IPS DF 6.9 (cell line): Measurements from ENCODE around the gene SACM1L.

Experiments used
- DNase-seq: peaks from one replicate; pipeline ENCODE4 v3.0.0-alpha.2; 2013; ENCODE audit warnings: low read depth, low spot score
- H3K27ac ChIP-seq: one replicate; pipeline ENCODE4 v1.5.1; 2013; ENCODE audit warnings: low read length, control low read depth
- H3K27me3 ChIP-seq: 2 replicates; pipeline ENCODE4 v1.6.1; 2013; ENCODE audit warnings: mild to moderate bottlenecking, low read length; ENCODE audit not compliant: control insufficient read depth, insufficient read depth
- H3K36me3 ChIP-seq: 2 replicates; pipeline ENCODE4 v1.6.1; 2013; ENCODE audit warnings: low read length; ENCODE audit not compliant: control insufficient read depth, insufficient read depth
- H3K4me1 ChIP-seq: 2 replicates; pipeline ENCODE4 v1.6.1; 2013; ENCODE audit warnings: low read length; ENCODE audit not compliant: control insufficient read depth, insufficient read depth
- H3K4me3 ChIP-seq: 2 replicates; pipeline ENCODE4 v1.5.1; 2013; ENCODE audit warnings: mild to moderate bottlenecking, low read length
- H3K9me3 ChIP-seq: 2 replicates; pipeline ENCODE4 v1.6.1; 2013; ENCODE audit warnings: low read length, inconsistent platforms; ENCODE audit not compliant: control insufficient read depth, insufficient read depth
- WGBS: extraction: QIAGEN DNeasy Blood & Tissue Kit; methylation state at CpG from one replicate; pipeline ENCODE4 v1.1.7; 2013; ENCODE audit warnings: mixed read lengths, missing lambda C conversion rate; ENCODE audit not compliant: insufficient read length, insufficient coverage; 5-methylcytosine and 5-hydroxymethylcytosine counted together

SACM1L gene

GRCh38 chr3:45786801-45787495 is 97.8 kb downstream of the SACM1L start:
- H3K4me1 ChIP-seq, result no peaks in the 10 kb centered on the region
- no CpG with 5 or more reads among the region's 4 CpGs for WGBS
- no peak overlapping the region for H3K4me3 ChIP-seq
- no peaks in the 10 kb centered on the region for H3K36me3 ChIP-seq
- H3K9me3 ChIP-seq, result no peaks in the 10 kb centered on the region
- no peak overlapping the region for H3K27ac ChIP-seq
- no peaks in the 10 kb centered on the region for H3K27me3 ChIP-seq
- DNase-seq, result no peak

DNA sequence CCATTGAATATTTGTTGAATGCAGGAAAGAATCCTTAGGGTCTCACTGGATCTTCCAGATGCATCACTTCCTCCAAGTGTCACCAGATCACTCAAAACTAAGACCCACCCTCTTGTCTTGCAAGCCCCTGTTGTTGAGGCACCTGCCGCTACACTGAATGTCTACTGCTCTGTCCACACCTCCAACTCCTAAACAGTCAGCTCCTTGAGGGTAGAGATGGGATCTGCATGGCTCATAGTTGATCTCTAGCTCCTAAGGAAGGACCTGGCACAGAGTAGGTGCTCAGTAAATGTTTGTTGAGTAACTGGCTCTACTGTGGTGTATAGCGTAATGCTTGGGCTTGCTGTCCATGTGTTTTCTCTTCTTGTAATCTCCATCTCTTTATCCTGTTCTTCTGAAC is 98.4 kb downstream of the SACM1L start:
- Histone ChIP-seq H3K4me1 (no peaks in the 10 kb centered on the region), H3K27me3 (no peaks in the 10 kb centered on the region), H3K9me3 (no peaks in the 10 kb centered on the region), H3K36me3 (no peaks in the 10 kb centered on the region), H3K4me3 (no peak overlapping the region), H3K27ac (no peak overlapping the region)
- DNase-seq, result no peak
- no CpG with 5 or more reads among the region's 2 CpGs for WGBS

DNA sequence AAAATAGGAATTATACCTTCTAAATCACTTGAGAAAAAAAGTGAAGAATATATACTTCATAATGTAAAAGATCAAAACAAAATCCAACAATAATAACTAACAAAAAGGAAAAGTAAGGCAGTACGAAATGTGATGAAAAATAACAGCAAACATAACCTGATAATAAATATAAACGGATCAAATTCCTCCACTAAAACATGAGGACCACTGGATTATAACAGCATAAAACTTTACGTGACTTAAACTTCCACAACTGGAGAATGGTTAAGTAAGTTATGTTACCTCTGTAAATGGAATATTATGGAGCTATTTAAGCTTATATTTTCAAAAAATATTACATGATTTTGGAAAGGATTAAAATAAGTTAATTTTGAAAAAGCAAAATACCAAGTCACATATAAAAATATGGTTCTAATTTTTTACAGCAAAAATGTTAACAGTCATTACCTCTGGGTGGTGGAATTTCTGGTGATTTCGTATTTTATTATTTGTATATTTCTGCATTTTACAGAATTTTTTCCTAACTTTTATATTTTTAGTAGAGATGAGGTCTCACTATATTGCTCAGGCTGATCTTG is 100.1 kb downstream of the SACM1L start:
- Histone ChIP-seq H3K27me3 (peaks cover 2% of the 10 kb centered on the region; the same call in 1 of the 2 replicates), H3K36me3 (no peaks in the 10 kb centered on the region), H3K4me3 (no peak overlapping the region), H3K4me1 (no peaks in the 10 kb centered on the region), H3K27ac (no peak overlapping the region), H3K9me3 (no peaks in the 10 kb centered on the region)
- no CpG with 5 or more reads among the region's 4 CpGs for WGBS
- no peak for DNase-seq

GRCh38 chr3:45790596-45790995 is 101.4 kb downstream of the SACM1L start:
- H3K4me3 ChIP-seq, result no peak overlapping the region
- no peaks in the 10 kb centered on the region for H3K9me3 ChIP-seq
- no peaks in the 10 kb centered on the region for H3K36me3 ChIP-seq
- H3K27ac ChIP-seq, result no peak overlapping the region
- H3K4me1 ChIP-seq, result no peaks in the 10 kb centered on the region
- peaks cover 9% of the 10 kb centered on the region; the same call in 1 of the 2 replicates for H3K27me3 ChIP-seq
- DNase-seq, result no peak
- no CpG with 5 or more reads among the region's 2 CpGs for WGBS

- H3K27ac ChIP-seq, result no peak overlapping the region
- no peaks in the 10 kb centered on the region for H3K4me1 ChIP-seq
- peaks cover 20% of the 10 kb centered on the region for H3K27me3 ChIP-seq
- H3K4me3 ChIP-seq, result no peak overlapping the region
- no peak for DNase-seq
- H3K9me3 ChIP-seq, result no peaks in the 10 kb centered on the region
- H3K36me3 ChIP-seq, result no peaks in the 10 kb centered on the region
- WGBS, result no CpG with 5 or more reads among the region's 2 CpGs
Observed at GRCh38 chr3:45792036-45792435, 102.8 kb downstream of the SACM1L start.

- Histone ChIP-seq H3K27me3 (peaks cover 26% of the 10 kb centered on the region), H3K36me3 (no peaks in the 10 kb centered on the region), H3K9me3 (no peaks in the 10 kb centered on the region), H3K27ac (no peak overlapping the region), H3K4me1 (no peaks in the 10 kb centered on the region), H3K4me3 (no peak overlapping the region)
- DNase-seq, result no peak
- WGBS, result no CpG with 5 or more reads among the region's 7 CpGs
Observed at GRCh38 chr3:45792516-45793172, 103.4 kb downstream of the SACM1L start.

GRCh38 chr3:45793482-45794176 is 104.4 kb downstream of the SACM1L start:
- H3K4me1 ChIP-seq, result no peaks in the 10 kb centered on the region
- peaks cover 32% of the 10 kb centered on the region for H3K27me3 ChIP-seq
- no peak for DNase-seq
- no peaks in the 10 kb centered on the region for H3K36me3 ChIP-seq
- no peak overlapping the region for H3K27ac ChIP-seq
- H3K9me3 ChIP-seq, result no peaks in the 10 kb centered on the region
- WGBS, result no CpG with 5 or more reads among the region's 9 CpGs
- H3K4me3 ChIP-seq, result no peak overlapping the region

DNA sequence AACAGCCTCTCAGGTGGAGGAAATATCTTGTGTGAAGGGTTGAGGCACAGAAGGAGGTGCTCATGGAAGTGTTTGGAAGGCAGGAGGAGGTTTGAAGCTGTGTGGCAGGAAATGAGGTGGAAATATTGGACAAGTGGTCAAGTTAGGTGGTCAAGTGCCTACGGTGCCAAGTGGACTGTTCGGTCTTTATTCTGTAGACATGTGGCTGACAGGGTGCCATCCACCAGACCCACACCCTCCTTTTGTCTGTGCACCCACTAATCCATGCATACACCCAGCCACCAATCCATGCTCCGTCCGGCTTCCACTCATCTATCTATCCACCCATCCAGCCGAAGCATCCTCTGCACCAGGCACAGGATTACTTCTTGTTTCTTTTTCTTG is 105.0 kb downstream of the SACM1L start:
- Histone ChIP-seq H3K36me3 (no peaks in the 10 kb centered on the region), H3K4me1 (no peaks in the 10 kb centered on the region), H3K4me3 (no peak overlapping the region), H3K27ac (no peak overlapping the region), H3K27me3 (peaks cover 32% of the 10 kb centered on the region), H3K9me3 (no peaks in the 10 kb centered on the region)
- DNase-seq, result no peak
- no CpG with 5 or more reads among the region's 5 CpGs for WGBS

- Histone ChIP-seq H3K27ac (no peak overlapping the region), H3K4me1 (no peaks in the 10 kb centered on the region), H3K27me3 (peaks cover 32% of the 10 kb centered on the region), H3K9me3 (no peaks in the 10 kb centered on the region), H3K36me3 (no peaks in the 10 kb centered on the region), H3K4me3 (no peak overlapping the region)
- DNase-seq, result no peak
- no CpG with 5 or more reads among the region's 1 CpG for WGBS
Observed at GRCh38 chr3:45794660-45795059, 105.5 kb downstream of the SACM1L start.
